ENCODE results near the gene GPR150. TPM values are rescaled to one million over a fixed set of nuclear protein-coding genes. Genes with fewer than 3 reads are reported as not detected.
"Not testable (repeated sequence)": the region's sequence is repeated elsewhere in the genome, so short reads cannot be mapped to it uniquely, and the experiment has no call there.

Gene GPR150
- total RNA-seq, 1 donor from 2014 or later = under 0.01 TPM

DNA sequence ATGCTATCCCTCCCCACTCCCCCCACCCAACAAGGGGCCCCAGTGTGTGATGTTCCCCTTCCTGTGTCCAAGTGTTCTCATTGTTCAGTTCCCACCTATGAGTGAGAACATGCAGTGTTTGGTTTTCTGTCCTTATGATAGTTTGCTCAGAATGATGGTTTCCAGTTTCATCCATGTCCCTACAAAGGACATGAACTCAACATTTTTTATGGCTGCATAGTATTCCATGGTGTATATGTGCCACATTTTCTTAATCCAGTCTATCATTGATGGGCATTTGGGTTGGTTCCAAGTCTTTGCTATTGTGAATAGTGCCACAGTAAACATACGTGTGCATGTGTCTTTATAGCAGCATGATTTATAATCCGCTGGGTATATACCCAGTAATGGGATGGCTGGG is 13.1 kb downstream of the GPR150 start:
- H3K9me3 ChIP-seq (ENCODE audit: control insufficient read depth in 3 of 3, low read length in 3 of 3); H3K27me3 ChIP-seq (ENCODE audit: control insufficient read depth in 3 of 3, insufficient read depth in 3 of 3, low read length in 3 of 3); H3K4me3 ChIP-seq (ENCODE audit: low read length in 3 of 3); H3K27ac ChIP-seq (ENCODE audit: low read depth, low read length); H3K4me1 ChIP-seq (ENCODE audit: control insufficient read depth in 3 of 3, insufficient read depth in 3 of 3, low read length in 3 of 3); H3K36me3 ChIP-seq (ENCODE audit: control insufficient read depth in 3 of 3, insufficient read depth in 3 of 3, low read length in 3 of 3); H3K9ac ChIP-seq (ENCODE audit: low read depth in 1 of 3, low read length in 3 of 3): not testable (repeated sequence)

DNA sequence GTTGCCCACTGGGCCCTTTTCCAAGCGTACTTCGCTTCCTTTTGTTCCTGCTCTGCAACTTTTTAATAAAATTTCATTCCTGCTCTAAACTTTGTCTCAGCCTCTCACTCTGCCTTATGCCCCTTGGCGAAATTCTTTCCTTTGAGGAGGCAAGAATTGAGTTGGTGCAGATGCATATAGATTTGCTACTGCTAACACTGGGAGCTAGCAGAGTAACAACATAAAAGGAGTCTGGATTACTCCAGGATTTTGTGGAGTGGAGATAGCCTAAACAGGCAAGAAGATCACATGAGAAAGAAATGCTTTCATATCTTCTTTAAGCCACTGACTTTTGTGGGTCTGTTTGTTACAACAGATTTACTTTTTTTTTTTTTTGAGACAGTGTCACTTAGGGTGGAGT is 13.8 kb downstream of the GPR150 start:
- no peak overlapping the region for H3K9ac ChIP-seq (ENCODE audit: low read depth in 1 of 3, low read length in 3 of 3)
- H3K9me3 ChIP-seq (ENCODE audit: control insufficient read depth in 3 of 3, low read length in 3 of 3) = no peaks in the 10 kb centered on the region
- no peaks in the 10 kb centered on the region for H3K4me1 ChIP-seq (ENCODE audit: control insufficient read depth in 3 of 3, insufficient read depth in 3 of 3, low read length in 3 of 3)
- H3K36me3 ChIP-seq (ENCODE audit: control insufficient read depth in 3 of 3, insufficient read depth in 3 of 3, low read length in 3 of 3) = no peaks in the 10 kb centered on the region
- no peak overlapping the region for H3K27ac ChIP-seq (ENCODE audit: low read depth, low read length)
- no peak overlapping the region for H3K4me3 ChIP-seq (ENCODE audit: low read length in 3 of 3)
- no peaks in the 10 kb centered on the region for H3K27me3 ChIP-seq (ENCODE audit: control insufficient read depth in 3 of 3, insufficient read depth in 3 of 3, low read length in 3 of 3)

DNA sequence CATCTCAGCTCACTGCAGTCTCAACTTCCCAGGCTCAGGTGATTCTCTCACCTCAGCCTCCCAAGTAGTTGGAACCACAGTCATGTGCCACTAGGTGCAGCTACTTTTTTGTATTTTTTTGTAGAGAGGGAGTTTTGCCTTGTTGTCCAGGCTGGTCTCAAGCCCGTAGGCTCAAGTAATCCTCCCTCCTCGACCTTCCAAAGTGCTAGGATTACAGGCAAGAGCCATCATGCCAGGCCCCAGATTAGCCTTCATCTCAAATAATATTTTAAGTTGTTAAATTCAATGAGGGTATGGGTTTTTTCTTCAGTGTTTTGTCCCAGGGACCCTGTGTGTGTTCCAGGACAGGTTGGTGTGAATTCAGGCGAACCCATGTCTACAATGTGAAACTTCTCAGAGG is 14.2 kb downstream of the GPR150 start:
- Histone ChIP-seq H3K36me3 (ENCODE audit: control insufficient read depth in 3 of 3, insufficient read depth in 3 of 3, low read length in 3 of 3) (no peaks in the 10 kb centered on the region), H3K9ac (ENCODE audit: low read depth in 1 of 3, low read length in 3 of 3) (no peak overlapping the region), H3K4me1 (ENCODE audit: control insufficient read depth in 3 of 3, insufficient read depth in 3 of 3, low read length in 3 of 3) (no peaks in the 10 kb centered on the region), H3K9me3 (ENCODE audit: control insufficient read depth in 3 of 3, low read length in 3 of 3) (no peaks in the 10 kb centered on the region), H3K27ac (ENCODE audit: low read depth, low read length) (no peak overlapping the region), H3K4me3 (ENCODE audit: low read length in 3 of 3) (no peak overlapping the region), H3K27me3 (ENCODE audit: control insufficient read depth in 3 of 3, insufficient read depth in 3 of 3, low read length in 3 of 3) (no peaks in the 10 kb centered on the region)

DNA sequence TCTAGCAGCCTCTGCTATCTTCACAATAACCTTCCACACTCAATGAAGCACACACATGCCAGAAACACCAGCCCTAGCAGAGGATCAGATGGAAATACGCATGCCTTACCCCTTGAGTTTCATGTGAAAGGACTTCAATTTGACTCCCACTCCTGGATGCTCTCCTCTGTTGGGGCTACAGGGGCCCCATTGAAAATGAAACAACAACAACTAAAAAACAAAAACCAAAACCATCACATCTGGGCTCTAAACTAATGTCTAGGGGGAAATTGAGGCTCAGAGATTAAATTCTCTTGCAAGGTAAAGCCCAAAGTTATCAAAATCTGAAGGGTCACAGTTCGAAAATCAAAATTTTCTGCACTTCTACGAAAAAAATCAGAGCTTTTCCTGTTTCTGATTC is 18.7 kb downstream of the GPR150 start:
- Histone ChIP-seq H3K27me3 (ENCODE audit: control insufficient read depth in 3 of 3, insufficient read depth in 3 of 3, low read length in 3 of 3) (no peaks in the 10 kb centered on the region), H3K9ac (ENCODE audit: low read depth in 1 of 3, low read length in 3 of 3) (no peak overlapping the region), H3K4me1 (ENCODE audit: control insufficient read depth in 3 of 3, insufficient read depth in 3 of 3, low read length in 3 of 3) (peaks cover 0 to 4% (median 4%) of the 10 kb centered on the region in 3 donors), H3K36me3 (ENCODE audit: control insufficient read depth in 3 of 3, insufficient read depth in 3 of 3, low read length in 3 of 3) (no peaks in the 10 kb centered on the region), H3K27ac (ENCODE audit: low read depth, low read length) (no peak overlapping the region), H3K4me3 (ENCODE audit: low read length in 3 of 3) (no peak overlapping the region), H3K9me3 (ENCODE audit: control insufficient read depth in 3 of 3, low read length in 3 of 3) (no peaks in the 10 kb centered on the region)

DNA sequence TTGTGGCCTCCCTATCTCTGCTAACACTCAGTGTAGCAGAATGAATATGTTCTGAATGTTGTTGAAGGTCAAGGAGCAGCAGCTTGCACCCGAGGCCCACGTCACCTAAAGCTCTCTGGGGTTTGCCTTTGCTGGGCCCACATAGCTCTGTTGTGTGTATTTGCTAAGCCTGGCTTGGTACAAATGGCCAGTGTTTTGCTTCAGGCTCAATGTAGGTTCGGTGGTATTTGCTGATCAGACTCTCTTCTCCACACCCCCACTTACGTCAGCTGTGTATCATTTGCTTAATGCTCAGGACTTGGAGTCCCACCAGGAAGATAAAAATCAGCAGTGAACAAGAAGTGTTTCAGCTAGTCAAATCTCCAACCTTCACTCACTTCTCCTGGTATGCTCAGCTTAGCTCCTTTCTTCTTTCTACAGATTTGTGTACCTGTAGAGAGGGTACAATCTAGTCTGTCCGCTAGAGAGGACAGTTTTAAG is 21.9 kb downstream of the GPR150 start:
- H3K9ac ChIP-seq (ENCODE audit: low read depth in 1 of 3, low read length in 3 of 3) = no peak overlapping the region
- H3K9me3 ChIP-seq (ENCODE audit: control insufficient read depth in 3 of 3, low read length in 3 of 3) = no peaks in the 10 kb centered on the region
- no peak overlapping the region for H3K4me3 ChIP-seq (ENCODE audit: low read length in 3 of 3)
- H3K27ac ChIP-seq (ENCODE audit: low read depth, low read length) = no peak overlapping the region
- no peaks in the 10 kb centered on the region for H3K27me3 ChIP-seq (ENCODE audit: control insufficient read depth in 3 of 3, insufficient read depth in 3 of 3, low read length in 3 of 3)
- H3K4me1 ChIP-seq (ENCODE audit: control insufficient read depth in 3 of 3, insufficient read depth in 3 of 3, low read length in 3 of 3) = peaks cover 0 to 4% (median 4%) of the 10 kb centered on the region in 3 donors
- no peaks in the 10 kb centered on the region for H3K36me3 ChIP-seq (ENCODE audit: control insufficient read depth in 3 of 3, insufficient read depth in 3 of 3, low read length in 3 of 3)

DNA sequence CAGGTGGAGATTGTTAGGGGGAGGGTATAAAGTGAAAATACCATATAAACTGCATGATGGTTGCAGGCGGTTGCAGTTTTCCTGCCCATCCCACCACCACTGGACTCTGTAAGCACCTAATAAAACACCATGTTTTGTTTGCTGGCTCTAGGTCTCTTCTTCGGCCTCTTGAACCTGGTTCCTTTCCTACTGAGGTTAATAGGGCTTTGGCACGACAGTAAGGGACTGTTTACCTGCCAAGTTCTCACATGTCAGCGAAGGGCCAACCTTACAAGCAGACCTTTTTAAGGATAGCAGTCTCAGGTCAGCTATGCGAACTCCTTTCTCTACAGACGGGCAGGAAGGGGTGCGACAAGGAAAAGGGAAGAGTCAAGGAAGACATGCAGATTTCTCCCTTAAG is 23.3 kb downstream of the GPR150 start:
- no peak overlapping the region for H3K4me3 ChIP-seq (ENCODE audit: low read length in 3 of 3)
- peaks cover 4 to 8% (median 4%) of the 10 kb centered on the region in 3 donors for H3K4me1 ChIP-seq (ENCODE audit: control insufficient read depth in 3 of 3, insufficient read depth in 3 of 3, low read length in 3 of 3)
- H3K9ac ChIP-seq (ENCODE audit: low read depth in 1 of 3, low read length in 3 of 3) = no peak overlapping the region
- no peaks in the 10 kb centered on the region for H3K36me3 ChIP-seq (ENCODE audit: control insufficient read depth in 3 of 3, insufficient read depth in 3 of 3, low read length in 3 of 3)
- no peaks in the 10 kb centered on the region for H3K9me3 ChIP-seq (ENCODE audit: control insufficient read depth in 3 of 3, low read length in 3 of 3)
- no peaks in the 10 kb centered on the region for H3K27me3 ChIP-seq (ENCODE audit: control insufficient read depth in 3 of 3, insufficient read depth in 3 of 3, low read length in 3 of 3)
- no peak overlapping the region for H3K27ac ChIP-seq (ENCODE audit: low read depth, low read length)

DNA sequence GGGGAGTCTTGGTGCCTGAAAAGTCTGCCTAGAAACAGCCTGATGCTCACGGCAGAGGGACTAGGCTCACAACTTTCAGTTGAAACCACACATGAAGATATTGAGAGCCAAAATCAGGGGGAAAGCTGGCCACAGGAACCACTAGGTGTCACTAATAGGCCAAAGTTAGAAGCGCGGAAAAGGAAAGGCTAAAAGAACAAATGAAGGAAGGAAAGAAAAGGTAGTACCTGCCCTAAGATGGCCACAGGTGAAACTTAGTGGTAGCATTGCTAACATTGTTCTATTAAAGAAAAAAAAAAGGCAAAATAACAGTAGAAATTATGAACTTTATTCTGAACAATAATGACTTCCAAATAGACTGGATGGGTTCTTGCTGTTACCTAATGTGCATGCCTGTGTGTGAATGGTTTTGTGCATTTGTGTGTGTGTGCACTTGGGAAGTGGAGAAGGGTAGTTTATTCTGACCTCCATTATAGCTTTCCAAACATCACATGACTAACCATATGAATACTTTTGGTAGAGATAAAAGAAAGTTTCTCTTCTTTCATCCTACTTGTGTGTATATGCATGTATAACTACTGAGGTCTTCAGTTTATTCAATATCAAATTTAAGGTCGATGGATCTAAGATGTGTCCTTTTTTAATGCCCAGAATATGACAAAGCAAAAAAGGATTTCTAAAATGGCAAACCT is 24.6 kb downstream of the GPR150 start:
- Histone ChIP-seq H3K4me3 (ENCODE audit: low read length in 3 of 3) (no peak overlapping the region), H3K4me1 (ENCODE audit: control insufficient read depth in 3 of 3, insufficient read depth in 3 of 3, low read length in 3 of 3) (peaks cover 4 to 8% (median 4%) of the 10 kb centered on the region in 3 donors), H3K9me3 (ENCODE audit: control insufficient read depth in 3 of 3, low read length in 3 of 3) (no peaks in the 10 kb centered on the region), H3K36me3 (ENCODE audit: control insufficient read depth in 3 of 3, insufficient read depth in 3 of 3, low read length in 3 of 3) (no peaks in the 10 kb centered on the region), H3K27ac (ENCODE audit: low read depth, low read length) (no peak overlapping the region), H3K9ac (ENCODE audit: low read depth in 1 of 3, low read length in 3 of 3) (peak overlapping the region in 1 of 3 donors; percentile 10), H3K27me3 (ENCODE audit: control insufficient read depth in 3 of 3, insufficient read depth in 3 of 3, low read length in 3 of 3) (no peaks in the 10 kb centered on the region)

DNA sequence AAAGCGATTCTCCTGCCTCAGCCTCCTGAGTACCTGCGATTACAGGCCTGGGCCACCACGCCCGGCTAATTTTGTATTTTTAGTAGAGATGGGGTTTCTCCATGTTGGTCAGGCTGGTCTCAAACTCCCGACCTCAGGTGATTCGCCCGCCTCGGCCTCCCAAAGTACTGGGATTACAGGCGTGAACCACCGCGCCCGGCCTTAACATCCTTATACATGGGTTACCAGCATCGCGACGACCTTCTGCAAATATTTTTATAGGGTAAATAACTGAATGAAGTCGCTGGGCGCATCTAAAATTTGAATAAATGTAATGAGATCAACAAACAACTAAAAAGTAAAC is 26.3 kb downstream of the GPR150 start:
- peak overlapping the region; percentile 23 to 49 (median 30) for H3K4me3 ChIP-seq (ENCODE audit: low read length in 3 of 3)

DNA sequence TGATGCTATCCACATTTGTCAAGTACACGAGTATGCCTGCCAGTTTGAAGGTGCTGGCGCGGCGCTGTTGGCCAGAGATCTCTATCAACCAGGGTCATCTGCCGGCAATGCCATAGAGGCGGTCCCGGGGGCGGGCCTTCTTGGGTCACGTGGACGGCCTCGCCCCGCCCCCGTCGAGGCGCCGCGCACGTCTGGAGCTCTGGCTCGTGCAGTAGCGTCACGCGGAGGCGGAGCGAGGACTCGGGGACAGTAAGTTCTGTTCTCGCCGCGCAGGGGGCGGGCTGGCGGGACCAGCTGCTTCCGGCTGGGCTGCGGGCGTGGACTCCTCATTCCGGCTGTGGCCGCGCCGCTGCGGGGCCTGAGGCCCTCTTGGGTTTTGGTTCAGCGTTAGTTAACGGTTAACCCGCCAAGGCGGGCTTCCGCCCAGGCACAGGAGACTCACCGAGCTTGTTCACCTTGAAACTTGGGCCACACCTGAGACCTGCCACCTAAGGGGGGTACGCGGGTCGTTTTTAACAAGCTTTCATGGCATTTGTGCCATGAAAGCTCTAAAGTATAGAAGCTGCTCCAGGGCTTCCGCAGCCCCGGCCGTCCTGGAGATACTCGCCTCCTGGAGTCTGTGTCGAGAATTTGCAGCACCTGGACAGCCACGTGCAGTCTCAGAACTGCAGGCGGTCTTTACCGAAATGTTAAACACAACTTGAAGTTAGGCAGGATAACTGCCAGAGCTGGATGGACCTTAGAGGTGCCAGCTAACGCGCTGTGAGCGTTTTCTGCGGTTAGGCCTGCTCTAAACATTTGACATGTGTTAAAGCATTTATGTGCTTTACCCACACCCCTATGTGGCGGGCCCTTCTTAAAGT is 26.9 kb downstream of the GPR150 start, which contains the start of gene RFESD:
Gene RFESD (plus strand): TSS at position 209 of the 863 bp plus-strand sequence. CDS start 5,495 bp downstream, outside the sequence.
- no peaks in the 10 kb centered on the region for H3K27me3 ChIP-seq (ENCODE audit: control insufficient read depth in 3 of 3, insufficient read depth in 3 of 3, low read length in 3 of 3)
- no peaks in the 10 kb centered on the region for H3K36me3 ChIP-seq (ENCODE audit: control insufficient read depth in 3 of 3, insufficient read depth in 3 of 3, low read length in 3 of 3)

More for the DNA sequence above, 26.3 kb downstream of the GPR150 start:
- H3K9me3 ChIP-seq (ENCODE audit: control insufficient read depth in 3 of 3, low read length in 3 of 3); H3K27me3 ChIP-seq (ENCODE audit: control insufficient read depth in 3 of 3, insufficient read depth in 3 of 3, low read length in 3 of 3); H3K36me3 ChIP-seq (ENCODE audit: control insufficient read depth in 3 of 3, insufficient read depth in 3 of 3, low read length in 3 of 3); H3K9ac ChIP-seq (ENCODE audit: low read depth in 1 of 3, low read length in 3 of 3): not testable (repeated sequence)
- peaks cover 4 to 15% (median 4%) of the 10 kb centered on the region in 3 donors for H3K4me1 ChIP-seq (ENCODE audit: control insufficient read depth in 3 of 3, insufficient read depth in 3 of 3, low read length in 3 of 3)
- H3K27ac ChIP-seq (ENCODE audit: low read depth, low read length) = peak overlapping the region; percentile 93

More for the DNA sequence above, 26.9 kb downstream of the GPR150 start, which contains the start of gene RFESD:
- H3K27ac ChIP-seq (ENCODE audit: low read depth, low read length) = peak within 1 kb of the TSS; percentile 93
- peak within 1 kb of the TSS; percentile 79 to 89 (median 87) for H3K9ac ChIP-seq (ENCODE audit: low read depth in 1 of 3, low read length in 3 of 3)
- peaks cover 0 to 13% (median 4%) of the 10 kb centered on the region in 3 donors for H3K4me1 ChIP-seq (ENCODE audit: control insufficient read depth in 3 of 3, insufficient read depth in 3 of 3, low read length in 3 of 3)
- peak within 1 kb of the TSS; percentile 67 to 85 (median 76) for H3K4me3 ChIP-seq (ENCODE audit: low read length in 3 of 3)
- no peaks in the 10 kb centered on the region for H3K9me3 ChIP-seq (ENCODE audit: control insufficient read depth in 3 of 3, low read length in 3 of 3)

Data from skeletal muscle tissue (tissue), 4 donors.